GM06990 (cell line): ENCODE results near the gene TRERF1.

ENCODE experiments used
- DNase-seq: peaks from one replicate; pipeline ENCODE4 v3.0.0-alpha.2; 2011; ENCODE audit not compliant: insufficient read length; ENCODE audit errors: extremely low read depth
- H3K27me3 ChIP-seq: replicated peaks from 2 replicates; pipeline ENCODE4 v1.6.0; 2011; ENCODE audit warnings: low read length; ENCODE audit not compliant: control insufficient read depth, insufficient read depth
- H3K36me3 ChIP-seq: 2 replicates; pipeline ENCODE4 v1.5.1; 2011; ENCODE audit warnings: low read length; ENCODE audit not compliant: control insufficient read depth, insufficient read depth
- H3K4me3 ChIP-seq: replicated peaks from 2 replicates; pipeline ENCODE4 v1.5.1; 2011; ENCODE audit warnings: low read depth, mild to moderate bottlenecking, control low read depth, low read length
- CTCF ChIP-seq: IDR thresholded peaks from 2 replicates; pipeline ENCODE4 v1.5.1; 2011; ENCODE audit warnings: low read length, control low read depth, mild to moderate bottlenecking, inconsistent platforms; ENCODE audit not compliant: insufficient read depth, poor library complexity, severe bottlenecking

Gene TRERF1

GRCh38 chr6:42278131-42278853, 173.4 kb downstream of the TRERF1 start:
- DNase-seq = no peak
- TF ChIP-seq CTCF = no peak
- no peak overlapping the region for H3K4me3 ChIP-seq
- H3K36me3 ChIP-seq = no peaks in the 10 kb centered on the region; the same call in 1 of the 2 replicates
- no peaks in the 10 kb centered on the region for H3K27me3 ChIP-seq

- DNase-seq = no peak
- Histone ChIP-seq H3K4me3 (no peak overlapping the region), H3K36me3 (no peaks in the 10 kb centered on the region; the same call in 1 of the 2 replicates), H3K27me3 (no peaks in the 10 kb centered on the region)
- no peak for TF ChIP-seq CTCF
Observed at GRCh38 chr6:42276034-42276890, 175.5 kb downstream of the TRERF1 start.

GRCh38 chr6:42275376-42276033, 176.2 kb downstream of the TRERF1 start:
- TF ChIP-seq CTCF = no peak
- H3K27me3 ChIP-seq = no peaks in the 10 kb centered on the region
- DNase-seq = no peak
- no peak overlapping the region for H3K4me3 ChIP-seq
- no peaks in the 10 kb centered on the region; the same call in 1 of the 2 replicates for H3K36me3 ChIP-seq

GRCh38 chr6:42274898-42275297, 176.8 kb downstream of the TRERF1 start:
- no peaks in the 10 kb centered on the region for H3K36me3 ChIP-seq
- H3K4me3 ChIP-seq = no peak overlapping the region
- no peak for DNase-seq
- H3K27me3 ChIP-seq = no peaks in the 10 kb centered on the region
- no peak for TF ChIP-seq CTCF

GRCh38 chr6:42271834-42272805, 179.6 kb downstream of the TRERF1 start:
- no peak for DNase-seq
- H3K4me3 ChIP-seq = no peak overlapping the region
- no peaks in the 10 kb centered on the region for H3K27me3 ChIP-seq
- peaks cover 1% of the 10 kb centered on the region; the same call in 1 of the 2 replicates for H3K36me3 ChIP-seq
- no peak for TF ChIP-seq CTCF
